Astrocyte (in vitro differentiated cells and primary cell): ENCODE measurements around the gene SIDT2.
"Not testable (repeated sequence)": the region's sequence is repeated elsewhere in the genome, so short reads cannot be mapped to it uniquely, and the experiment has no call there.

Experiments used
- EZH2 ChIP-seq: IDR thresholded peaks from 2 replicates; pipeline ENCODE4 v1.6.1; 2012; ENCODE audit warnings: mild to moderate bottlenecking, low read length, inconsistent platforms; ENCODE audit not compliant: insufficient read depth
- TF ChIP-seq, protein P1 (sequence below): IDR thresholded peaks from 2 replicates; pipeline ENCODE4 v1.5.1; 2011; ENCODE audit warnings: low read depth, mild to moderate bottlenecking, inconsistent platforms, low read length, moderate library complexity; ENCODE audit not compliant: insufficient read depth

DNA sequence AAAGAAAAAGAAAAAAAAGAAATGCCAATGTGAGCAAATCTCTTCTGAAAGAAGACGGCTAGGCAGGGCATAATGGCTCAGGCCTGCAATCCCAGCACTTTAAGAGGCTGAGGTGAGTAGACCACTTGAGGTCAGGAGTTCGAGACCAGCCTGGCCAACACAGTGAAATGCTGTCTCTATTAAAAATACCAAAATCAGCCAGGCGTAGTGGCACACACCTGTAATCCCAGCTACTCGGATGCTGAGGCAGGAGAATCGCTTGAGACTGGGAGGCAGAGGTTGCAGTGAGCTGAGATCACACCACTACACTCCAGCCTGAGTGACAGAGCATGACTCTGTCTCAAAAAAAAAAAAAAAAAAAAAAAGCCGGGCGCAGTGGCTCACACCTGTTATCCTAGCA is 48.1 kb upstream of the SIDT2 start:
- TF ChIP-seq, protein P1, sequence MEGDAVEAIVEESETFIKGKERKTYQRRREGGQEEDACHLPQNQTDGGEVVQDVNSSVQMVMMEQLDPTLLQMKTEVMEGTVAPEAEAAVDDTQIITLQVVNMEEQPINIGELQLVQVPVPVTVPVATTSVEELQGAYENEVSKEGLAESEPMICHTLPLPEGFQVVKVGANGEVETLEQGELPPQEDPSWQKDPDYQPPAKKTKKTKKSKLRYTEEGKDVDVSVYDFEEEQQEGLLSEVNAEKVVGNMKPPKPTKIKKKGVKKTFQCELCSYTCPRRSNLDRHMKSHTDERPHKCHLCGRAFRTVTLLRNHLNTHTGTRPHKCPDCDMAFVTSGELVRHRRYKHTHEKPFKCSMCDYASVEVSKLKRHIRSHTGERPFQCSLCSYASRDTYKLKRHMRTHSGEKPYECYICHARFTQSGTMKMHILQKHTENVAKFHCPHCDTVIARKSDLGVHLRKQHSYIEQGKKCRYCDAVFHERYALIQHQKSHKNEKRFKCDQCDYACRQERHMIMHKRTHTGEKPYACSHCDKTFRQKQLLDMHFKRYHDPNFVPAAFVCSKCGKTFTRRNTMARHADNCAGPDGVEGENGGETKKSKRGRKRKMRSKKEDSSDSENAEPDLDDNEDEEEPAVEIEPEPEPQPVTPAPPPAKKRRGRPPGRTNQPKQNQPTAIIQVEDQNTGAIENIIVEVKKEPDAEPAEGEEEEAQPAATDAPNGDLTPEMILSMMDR = not testable (repeated sequence)
- not testable (repeated sequence) for TF ChIP-seq EZH2
